Brain pericyte (primary cell): ENCODE data around the gene KMT2C.
"Not testable (repeated sequence)": the region's sequence is repeated elsewhere in the genome, so short reads cannot be mapped to it uniquely, and the experiment has no call there.

Experiments used
- DNase-seq: peaks from one replicate; pipeline ENCODE4 v3.0.0-alpha.2; 2012; ENCODE audit warnings: low read depth, low spot score

Gene KMT2C

DNA sequence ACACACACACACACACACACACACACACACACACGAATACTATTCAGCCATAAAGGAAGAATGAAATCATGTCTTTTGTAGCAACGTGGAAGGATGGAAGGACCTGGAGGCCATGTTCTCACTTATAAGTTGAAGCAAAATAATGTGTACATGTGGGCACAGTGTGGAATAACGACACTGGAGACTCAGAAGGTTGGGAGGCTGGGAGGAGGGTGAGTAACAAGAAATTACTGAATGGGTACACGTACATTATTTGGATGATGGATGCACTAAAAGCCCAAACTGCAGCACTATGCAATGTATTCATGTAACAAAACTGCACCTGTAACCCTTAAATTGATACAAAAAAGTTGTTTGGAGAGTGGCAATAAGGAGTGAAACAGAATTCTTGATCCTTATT, 32.1 kb downstream of the KMT2C start:
- DNase-seq, result no peak

DNA sequence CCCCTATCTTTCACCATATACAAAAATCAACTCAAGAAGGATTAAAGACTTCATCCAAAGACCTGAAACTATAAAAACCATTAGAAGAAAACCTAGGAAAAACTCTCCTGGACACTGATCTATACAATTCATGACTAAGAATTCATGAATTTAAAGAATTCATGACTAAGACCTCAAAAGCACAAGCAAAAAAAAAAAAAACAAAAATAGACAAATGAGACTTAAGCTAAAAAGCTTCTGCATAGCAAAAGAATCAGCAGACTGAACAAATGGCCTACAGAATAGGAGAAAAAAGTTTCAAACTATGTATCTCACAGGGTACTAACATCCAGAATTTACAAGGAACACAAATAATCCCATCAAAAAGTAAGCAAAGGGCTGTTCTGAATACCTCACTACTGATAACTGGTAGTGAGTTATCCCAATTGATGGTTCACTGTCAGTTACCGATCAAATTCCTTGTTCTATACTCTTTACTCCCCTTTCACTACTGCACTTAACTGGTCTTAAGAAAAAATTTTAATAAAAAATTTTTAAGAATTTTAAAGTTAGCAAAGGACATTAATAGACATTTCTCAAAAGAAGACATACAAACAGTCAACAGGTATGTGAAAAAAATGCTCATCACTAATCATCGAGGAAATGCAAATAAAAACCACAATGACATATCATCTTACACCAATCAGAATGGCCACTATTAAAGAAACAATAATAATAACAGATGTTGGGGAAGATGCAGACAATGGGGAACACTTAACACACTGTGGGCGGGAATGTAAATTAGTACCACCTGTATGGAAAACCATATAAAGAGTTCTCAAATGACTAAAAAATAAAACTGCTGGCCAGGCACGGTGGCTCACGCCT, 33.2 kb downstream of the KMT2C start:
- DNase-seq, result no peak

DNA sequence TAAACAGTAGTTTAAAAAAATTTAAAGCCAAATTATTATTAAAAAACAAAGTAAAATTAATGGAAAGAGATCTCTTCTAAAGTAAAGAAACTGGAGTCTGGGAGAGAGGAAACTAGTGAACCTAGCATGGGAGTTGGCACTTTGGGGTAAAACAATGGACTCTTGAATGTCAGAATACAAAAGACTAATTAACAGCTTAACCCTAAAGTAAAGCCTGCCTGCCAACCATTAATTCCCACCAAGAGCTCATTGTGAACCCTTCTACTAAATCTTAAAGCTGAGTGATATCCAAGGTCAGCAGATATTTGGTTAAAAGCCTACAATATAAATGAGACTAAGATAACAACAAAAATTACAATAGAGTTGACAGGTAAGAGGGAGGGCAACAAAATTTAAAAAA, 36.5 kb downstream of the KMT2C start:
- DNase-seq, result no peak

DNA sequence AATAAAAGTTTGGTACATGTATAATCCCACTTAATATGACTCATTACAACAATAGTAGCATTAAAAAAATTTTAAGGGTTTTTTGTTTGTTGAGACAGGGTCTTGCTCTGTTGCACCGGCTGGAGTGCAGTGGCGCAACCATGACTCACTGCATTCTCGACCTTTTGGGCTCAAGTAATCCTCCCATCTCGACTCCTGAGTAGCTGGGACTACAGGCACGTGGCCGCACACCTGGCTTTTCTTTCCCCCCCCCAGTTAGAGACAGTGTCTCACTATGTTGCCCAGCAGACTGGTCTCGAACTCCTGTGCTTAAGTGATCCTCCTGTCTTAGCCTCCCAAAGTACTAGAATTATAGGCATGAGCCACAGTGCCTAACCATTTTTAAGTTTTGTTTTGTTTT, 40.7 kb downstream of the KMT2C start:
- DNase-seq, result peak; percentile 50

DNA sequence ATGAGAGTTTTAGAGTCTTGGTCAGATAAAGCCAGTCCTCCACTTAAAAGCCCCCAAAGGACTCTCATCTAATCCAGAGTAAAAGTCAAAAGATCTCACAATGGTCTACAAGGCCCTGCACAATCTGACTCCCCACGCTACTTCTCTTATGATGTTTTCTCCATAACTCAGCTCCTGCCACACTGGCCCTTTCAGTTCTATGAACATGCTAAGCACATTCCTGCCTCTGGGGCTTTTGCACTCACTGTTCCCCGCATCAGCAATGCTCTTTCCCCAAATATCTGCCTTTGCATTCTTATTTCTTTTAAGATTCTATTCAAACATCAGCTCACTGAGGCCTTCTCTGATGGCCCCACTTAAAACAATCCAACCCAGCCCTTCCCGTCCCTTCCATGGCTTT, 41.6 kb downstream of the KMT2C start:
- DNase-seq, result not testable (repeated sequence)

DNA sequence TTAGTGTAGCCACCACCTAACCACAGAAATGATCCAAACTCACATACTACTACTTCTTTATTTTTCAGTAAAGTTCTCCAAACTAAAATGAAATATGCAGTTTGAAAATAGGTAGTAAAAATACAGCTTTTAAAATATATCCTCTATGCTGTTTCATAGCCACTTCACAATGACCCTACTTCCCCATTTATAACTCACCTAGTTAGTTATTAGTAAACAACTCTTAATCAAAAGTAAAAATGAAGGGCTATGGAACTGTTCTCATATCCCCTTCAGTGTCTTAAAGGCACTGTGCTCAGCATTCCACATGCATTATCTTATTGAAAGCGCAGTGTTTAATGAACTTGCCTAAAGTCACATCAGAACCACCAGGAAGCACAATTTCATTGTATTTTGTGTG, 43.5 kb downstream of the KMT2C start:
- no peak for DNase-seq

DNA sequence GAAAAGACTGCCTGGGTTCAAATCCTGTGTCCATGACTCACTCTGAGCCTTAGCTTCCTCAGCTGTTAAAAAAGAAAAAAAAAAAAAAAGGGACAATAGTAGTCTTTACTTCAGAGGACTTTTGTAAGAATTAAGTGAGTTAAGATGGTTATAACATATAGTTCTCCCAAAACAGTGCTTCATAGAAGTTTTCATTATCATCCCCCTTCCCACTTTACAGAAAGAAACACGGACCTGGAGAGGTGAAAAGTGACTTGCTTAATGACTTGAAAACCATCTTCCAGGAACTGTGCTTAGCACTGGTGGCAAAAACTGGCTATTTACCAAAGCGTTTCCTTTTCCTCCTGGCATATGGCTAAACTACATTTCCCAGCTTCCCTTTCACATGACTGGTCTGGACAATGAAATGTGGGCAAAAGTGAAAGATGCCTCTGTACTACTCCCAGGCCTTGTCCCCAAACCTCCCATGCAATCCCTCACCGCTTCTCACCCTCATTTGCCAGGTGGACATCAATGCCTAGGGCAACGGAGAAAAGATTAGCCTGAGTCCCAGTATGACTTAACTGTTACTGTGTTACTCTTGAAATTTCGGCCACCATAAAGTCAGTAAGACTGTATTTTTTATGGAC, 49.6 kb downstream of the KMT2C start:
- not testable (repeated sequence) for DNase-seq

DNA sequence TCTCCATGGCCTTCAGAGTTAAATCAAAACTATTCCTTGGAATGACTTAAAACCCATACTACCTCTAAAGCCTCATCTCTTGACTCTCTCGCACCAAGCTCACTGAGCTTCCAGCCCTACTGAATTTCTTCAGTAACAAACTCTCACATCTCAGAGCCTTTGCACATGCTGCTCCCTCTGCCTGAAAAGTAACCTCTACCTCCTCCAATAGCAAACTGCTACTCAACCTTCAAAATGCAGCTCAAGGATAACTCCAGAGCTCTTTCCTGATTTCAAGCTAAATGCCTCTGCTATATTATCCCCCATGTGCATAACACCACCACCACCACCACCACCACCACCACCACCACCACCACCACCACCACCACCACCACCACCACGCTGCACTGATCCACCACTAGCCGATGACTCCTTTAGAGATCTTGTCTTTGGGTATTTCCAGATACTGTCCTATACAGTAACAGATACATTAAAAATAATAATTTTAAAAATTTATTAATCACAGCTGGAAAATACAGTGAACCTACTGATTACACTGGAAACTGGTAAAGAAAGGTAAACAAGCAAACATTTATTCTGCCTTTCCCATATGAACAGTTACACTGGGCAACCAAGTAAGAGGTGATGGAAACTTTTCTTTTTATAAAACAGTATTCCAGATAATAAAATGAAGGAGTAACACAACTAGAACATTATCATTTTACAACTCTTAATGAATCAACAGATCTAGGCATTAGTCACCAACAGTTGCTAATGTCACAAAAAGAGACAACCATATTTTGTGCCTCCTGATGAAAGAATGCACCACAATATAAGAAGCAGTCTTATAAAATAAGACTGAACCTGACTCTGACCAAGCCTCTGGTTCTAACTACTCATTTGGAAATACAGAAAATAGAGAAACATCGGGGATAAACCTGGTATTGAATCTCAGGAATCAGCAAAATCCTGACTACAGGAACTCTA, 51.3 kb downstream of the KMT2C start:
- DNase-seq, result not testable (repeated sequence)

DNA sequence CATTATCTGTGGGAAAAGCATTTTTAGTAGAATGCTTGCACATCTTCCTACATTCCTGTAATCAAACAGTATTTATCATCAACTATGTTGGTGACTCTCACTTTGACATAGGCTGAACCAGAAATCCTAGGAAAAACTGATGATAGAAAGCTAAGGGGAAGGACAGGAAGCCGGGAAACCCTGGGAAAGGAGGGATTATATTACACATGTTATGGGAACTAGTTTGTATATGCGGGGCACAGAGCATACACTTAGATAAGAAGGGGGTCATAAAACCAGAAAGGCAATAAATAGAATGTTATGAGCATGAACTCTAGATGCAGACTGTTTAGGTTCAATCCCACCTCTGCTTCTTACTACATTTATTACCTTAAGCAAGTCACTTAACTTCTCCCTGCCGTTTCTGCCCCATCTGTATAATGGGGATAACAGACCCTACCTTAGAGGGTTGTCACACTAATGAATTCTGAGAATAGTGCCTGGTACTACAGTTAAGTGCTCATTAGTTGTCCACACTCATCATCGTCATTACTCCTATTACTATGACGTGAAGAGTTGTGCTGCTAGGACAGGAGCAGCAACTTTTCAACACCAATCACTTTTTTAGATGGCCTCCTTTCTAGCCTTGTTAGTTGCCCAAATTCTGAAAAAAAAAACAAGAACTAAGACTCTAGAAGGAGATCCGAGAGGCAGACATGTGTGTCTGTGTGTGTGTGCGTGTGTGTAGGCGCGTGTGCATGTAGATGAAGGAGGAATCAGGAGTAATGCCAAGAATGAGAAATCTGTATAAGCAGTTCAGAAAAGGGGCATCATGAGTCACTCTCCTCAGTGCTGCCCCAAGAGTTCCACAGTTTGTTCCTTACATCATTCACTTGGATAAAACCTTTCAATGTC, 52.2 kb downstream of the KMT2C start:
- peak; percentile 32 for DNase-seq

DNA sequence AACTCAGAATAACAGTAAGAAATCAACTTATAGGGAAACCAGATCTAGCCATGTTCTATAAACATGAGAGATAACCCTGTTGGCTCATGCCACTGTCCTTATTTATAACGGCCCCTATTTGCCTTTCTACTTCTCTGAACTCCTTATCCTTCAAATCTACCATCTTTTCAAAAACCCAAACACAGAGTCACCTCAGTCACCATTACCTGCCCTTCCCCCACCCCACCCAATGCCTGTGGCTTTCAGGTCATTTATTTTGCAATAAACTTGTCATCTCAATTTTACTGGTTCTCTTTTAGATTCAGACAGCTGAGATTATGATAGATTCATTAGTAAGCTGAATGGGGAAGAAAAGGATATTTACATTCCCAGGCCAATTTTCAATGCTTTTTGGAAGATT, 53.6 kb downstream of the KMT2C start:
- no peak for DNase-seq

DNA sequence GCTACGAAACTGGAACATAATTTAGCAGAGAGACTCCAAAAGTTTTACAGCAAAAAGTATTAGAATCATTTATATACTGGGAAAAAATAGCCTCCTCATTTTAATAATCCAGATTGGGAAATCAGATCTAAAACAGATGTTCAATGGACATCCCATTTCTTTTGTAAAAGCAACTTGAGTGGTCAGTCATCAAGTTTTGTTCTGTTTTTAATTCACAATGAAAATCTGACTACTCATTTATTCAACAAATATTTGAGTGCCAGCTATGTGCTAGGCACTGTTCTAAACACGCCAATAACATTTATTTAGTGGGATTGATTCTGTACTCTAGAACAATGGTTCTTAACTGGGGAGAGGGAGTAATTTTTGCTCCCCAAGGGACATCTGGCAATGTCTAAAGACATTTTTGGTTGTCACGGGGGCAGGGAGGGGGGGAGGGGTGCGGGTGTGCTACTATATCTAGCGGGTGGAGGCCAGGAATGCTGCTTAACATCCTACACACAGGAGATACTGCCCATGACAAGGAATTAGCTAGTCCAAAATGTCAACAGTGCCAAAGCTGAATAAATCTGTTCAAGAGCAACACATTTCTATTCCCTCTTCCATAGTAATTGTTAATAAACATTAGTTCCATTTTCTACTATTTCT, 54.7 kb downstream of the KMT2C start:
- not testable (repeated sequence) for DNase-seq

DNA sequence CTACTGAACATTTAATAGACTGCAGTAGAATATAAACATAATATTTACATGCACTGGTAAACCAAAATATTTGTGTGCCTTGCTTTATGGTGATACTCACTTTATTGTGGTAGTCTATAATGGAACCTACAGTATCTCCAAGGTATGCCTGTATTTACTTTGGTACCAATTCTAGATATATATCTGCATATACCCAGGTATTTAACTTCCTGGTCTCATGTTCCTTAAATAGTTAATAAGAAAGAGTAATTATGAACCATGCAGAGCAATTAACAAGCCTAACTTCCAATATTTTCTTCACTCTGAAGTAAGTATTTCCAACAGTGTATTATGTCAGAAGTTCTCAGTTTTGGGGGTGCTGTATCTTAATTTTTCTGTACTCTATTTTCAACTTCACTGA, 57.3 kb downstream of the KMT2C start:
- DNase-seq, result not testable (repeated sequence)

DNA sequence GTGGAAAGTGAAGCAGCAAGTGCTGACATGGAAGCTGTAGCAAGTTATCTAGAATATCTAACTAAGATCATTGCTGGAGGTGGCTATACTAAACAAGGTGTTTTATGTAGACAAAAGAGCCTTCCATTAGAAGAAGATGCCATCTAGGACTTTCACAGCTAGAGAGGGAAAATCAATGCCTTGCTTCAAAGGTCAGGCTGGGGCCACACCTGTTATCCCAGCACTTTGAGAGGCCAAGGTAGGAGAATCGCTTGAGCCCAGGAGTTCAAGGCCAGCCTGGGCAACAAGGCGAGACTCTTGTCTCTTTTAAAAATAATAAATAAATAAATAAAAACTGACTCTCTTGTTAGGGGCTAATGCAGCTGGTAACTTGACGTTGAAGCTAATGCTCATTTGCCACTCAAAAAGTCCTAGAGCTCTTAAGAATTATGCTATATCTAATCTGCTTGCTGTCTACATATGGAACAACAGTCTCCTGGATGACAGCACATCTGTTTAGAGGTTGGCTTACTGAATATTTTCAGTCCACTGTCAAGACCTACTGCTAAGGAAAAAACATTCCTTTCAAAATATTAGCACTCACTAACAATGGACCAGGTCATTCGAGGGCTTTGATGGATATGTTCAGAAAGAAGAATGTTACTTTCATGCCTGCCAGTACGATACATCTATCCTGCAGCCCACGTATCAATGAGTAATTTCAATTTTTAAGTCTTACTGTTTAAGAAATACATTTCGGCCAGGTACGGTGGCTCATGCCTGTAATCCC, 58.9 kb downstream of the KMT2C start:
- not testable (repeated sequence) for DNase-seq

DNA sequence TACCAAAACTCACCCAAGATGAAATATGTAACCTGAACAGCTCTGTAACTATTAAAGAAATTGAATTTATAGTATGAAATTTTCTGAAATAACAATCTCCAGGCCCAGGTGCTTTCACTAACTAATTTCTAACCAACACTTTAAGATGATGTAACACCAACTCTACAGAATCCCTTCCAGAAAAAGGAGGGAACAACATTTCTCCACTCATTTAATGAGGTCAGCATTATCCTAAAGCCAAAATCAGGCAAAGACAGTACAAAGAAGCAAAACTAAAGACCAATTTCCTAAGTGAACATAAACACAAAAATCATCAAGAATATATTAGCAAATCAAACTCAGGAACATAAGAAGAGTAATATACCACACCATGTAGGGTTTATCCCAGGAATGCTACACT, 65.5 kb downstream of the KMT2C start:
- DNase-seq, result no peak

DNA sequence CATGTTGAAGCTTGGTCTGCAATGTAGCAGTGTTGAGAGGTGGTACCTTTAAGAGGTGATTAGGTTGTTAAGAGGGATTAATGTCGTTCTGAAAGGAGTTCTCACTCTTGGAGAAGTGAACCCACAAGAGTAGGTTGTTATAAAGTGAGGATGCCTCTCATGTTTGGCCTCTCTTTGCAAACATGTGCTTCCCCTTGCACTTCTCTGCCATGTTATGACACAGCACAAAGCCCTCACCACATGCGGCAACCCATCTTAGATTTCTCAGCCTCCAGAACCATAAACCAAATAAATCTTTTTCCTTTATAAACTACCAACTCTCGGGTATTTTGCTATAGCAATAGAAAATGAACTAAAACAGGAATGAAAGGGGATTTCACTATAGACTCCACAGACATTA, 66.3 kb downstream of the KMT2C start:
- no peak for DNase-seq

DNA sequence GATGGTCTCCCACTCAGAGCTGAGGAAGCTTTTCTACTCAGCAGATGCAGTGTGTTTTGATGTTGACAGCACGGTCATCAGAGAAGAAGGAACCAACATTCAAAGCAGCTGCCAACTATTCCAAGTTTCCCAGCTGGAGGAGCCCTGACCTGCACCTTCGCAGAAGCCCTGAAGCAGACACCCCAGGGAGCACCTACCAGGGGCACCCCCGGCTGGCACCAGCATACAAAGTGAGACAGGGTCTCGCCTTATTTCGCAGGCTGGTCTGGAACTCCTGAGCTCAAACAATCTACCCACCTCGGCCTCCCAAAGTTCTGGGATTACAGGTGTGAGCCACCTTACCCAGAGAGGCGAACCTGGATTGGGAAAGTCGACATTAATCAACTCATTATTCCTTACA, 68.6 kb downstream of the KMT2C start:
- DNase-seq, result no peak

DNA sequence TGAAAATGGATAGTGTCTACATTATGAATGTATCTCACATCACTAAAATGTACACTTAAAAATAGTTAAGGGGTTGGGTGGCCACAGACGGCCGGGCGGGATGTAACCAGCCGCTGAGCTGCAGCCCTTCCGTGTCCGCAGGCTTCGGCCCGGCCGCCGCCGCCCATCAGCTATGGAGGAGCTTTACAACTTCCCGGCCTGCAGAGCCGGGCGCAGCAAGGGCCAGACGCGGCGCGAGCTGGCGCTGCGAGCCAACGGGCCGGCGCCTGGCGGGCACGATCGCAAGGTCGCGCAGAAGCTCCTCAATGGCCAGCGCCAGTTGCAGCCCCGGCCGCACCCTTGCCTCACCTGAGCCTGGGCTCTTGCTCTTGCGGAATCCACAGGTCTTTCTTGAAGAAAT, 69.1 kb downstream of the KMT2C start:
- DNase-seq, result no peak

DNA sequence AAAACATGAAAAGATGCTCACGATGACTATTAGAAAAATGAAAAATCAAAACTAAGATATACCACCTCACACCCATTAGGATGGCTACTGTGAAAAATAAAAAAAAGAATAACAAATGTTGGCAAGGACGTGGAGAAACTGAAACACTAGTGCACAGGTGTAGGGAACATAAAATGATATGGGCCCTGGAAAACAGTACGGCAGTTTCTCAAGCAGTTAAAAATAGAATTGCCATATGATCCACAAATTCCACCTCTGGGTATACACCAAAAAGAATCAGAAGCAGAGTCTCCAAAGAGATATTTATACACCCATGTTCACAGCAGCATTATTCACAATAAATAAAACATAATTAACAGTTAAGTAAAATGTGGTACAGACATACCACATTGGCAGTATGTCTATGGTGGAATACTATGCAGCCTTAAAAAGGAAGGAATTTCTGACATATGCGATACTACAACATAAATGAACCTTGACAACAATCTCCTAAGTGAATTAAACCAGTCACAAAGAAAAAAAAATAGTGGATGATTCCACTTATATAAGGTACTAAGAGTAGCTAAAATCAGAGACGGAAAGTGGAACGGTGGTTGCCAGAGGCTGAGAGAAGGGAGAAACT, 69.7 kb downstream of the KMT2C start:
- DNase-seq, result no peak

DNA sequence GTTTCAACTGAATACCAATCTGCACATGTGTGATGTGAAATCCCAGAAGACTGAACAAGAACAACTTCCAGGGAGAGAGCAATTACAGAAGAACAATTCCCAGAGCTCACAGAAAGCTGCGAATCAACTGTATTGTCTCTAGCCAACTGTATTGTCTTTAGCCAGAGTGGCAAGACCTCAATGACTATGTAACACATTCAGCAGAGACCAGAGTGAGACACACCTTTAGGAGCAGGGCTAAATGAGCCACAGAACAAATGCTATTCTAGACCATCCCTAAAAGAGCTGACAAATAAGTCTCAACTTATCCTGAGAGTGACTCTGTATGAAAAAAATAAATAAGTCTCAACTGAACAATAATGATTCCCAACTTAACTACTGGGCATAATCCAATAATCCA, 72.0 kb downstream of the KMT2C start:
- DNase-seq, result no peak
